Right ventricle myocardium inferior (tissue), 1 donor: ENCODE data around the gene TTC23. TPM values are rescaled to one million over a fixed set of nuclear protein-coding genes. Genes with fewer than 3 reads are reported as not detected.

Experiments
- ATAC-seq: fragments of 200-7000 bp; cut with Tn5 transposase; one replicate; pipeline ENCODE4 v1.9.1; 2020; ENCODE audit warnings: mild to moderate bottlenecking, moderate library complexity
- DNase-seq: peaks from one replicate; pipeline ENCODE4 v3.0.0; 2021; ENCODE audit errors: missing footprints
- intact Hi-C: fragments of 100-400 bp; cut with DNase I; formaldehyde crosslinking; loops from one replicate; pipeline ENCODE4 v1.11.0; 2022
- total RNA-seq: library from RNA; stranded (reverse); fragmentation: NEBNext Ultra II Directional; extraction: Animal tissue kit (Norgen Biotek cat#: 25700); gene quantifications from one replicate; pipeline ENCODE4 v1.2.1, GENCODE V29; 2021
- donor health status: DM: no; HTN: yes; CAD: no; lungs with severe emphysema.

TTC23 gene
- total RNA-seq, 1 donor from 2014 or later: 13.0 TPM

DNA sequence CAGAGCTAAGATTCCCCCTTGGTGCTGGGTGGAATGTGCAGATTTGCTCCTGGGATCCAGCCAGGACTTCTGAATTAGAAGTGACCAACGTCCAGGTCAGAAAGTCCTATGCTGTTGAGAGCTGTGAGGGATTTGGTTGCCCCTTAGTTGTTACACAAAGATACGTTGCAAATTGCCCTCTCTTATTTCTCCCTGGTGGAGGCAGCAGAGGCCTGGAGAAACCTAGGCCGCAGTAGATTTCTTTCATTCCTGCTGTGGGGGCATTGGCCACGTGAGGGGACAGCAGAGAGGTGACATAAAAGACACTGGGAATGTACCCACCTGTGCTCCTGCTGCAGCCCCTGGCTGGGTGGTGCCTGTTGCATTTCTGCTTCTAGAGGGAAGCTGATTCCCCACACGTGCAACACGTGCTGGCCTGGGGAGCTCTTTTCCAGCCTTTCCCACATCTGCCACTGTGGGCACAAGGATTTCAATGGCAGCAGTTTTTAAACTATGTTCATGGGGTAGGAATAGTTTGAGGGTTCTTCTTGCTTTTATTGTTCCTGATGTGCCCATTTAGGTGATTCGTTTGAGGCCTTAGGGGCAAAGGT, 78.8 kb downstream of the TTC23 start:
- intact Hi-C loops: loop anchor here (1.0 to 5.0 kb wide), 4 partner anchors 33 to 68 kb away; no protein-coding TSS in a partner anchor
- DNase-seq: no peak
- peak; percentile 30 for ATAC-seq

- DNase-seq (no peak), ATAC-seq (peak; percentile 61)
- intact Hi-C loops: loop anchor here (1.0 to 5.0 kb wide), 4 partner anchors 33 to 68 kb away; no protein-coding TSS in a partner anchor
Observed at GRCh38 chr15:99169769-99170311, 79.5 kb downstream of the TTC23 start.

DNA sequence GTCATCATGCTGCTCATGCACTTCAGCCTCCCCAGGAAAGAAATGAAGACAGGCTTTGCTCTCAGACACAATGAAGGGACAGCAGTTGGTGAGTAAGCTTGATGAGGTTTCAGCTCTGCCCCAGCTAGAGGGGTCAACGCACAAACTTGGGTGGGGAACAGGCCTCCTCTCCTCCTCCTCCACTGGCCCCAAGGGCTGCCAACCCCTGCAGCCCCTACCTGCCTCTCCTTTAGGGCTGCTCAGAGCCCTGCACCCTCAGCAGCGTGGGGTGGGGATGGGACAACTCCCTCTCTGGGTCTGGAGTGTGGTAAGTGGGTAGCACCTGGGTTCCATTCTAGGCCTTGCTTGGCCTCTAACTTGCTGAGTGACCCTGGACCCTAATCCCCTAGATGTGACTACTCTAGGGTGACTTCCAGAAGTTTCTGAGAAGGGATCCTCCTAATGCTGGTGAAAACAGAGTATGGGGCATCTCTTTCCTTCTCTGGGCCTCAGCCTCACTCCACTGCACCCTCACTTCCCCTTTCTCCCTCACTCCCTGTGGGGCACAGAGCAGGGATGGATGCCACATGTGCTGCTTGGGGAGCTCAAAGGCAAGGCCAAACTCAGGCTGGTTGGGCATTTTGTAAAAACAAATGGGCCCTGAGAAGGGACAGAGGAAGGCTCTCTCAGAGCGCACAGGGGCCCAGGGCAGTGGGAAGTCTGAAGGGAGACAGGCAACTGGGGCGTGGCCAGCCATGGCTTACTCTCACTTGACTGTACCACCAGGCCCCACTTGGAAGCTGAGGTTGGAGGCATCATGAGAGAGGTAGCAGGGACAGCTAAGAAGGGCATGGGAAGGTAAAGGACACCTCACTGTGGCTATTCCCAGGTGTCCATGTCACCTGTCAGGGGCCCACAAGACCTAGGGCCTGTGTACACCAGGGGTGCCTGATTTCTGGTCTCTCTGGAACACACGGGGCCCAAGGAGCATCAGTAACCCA, 80.5 kb downstream of the TTC23 start:
- DNase-seq (no peak), ATAC-seq (no peak)
- intact Hi-C loops: no loop called here

- no peak for ATAC-seq
- intact Hi-C loops: no loop called here
Observed at GRCh38 chr15:99167640-99168039, 81.7 kb downstream of the TTC23 start.

DNA sequence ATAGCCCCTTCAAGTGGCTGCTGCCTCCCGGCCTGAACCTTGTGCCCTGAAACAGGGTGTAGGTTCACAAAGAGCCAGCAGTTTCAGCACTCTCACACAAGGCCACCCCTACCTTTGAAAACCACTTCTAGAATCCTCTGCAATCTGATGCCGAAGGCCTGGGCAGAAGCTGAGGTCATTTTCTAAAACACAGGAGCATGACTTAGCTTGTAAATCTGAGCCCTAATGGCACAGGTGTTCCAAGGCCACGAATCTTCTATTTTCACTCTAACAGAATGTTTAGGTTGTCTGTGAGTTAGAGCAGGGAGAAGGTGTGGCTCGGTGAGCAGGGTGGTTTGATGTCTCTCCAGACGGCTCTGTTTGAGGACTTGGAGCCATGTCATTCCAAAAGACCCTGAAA, 82.2 kb downstream of the TTC23 start:
- intact Hi-C loops: no loop called here
- ATAC-seq (no peak), DNase-seq (no peak)

More at GRCh38 chr15:99167640-99168039, 81.7 kb downstream of the TTC23 start:
- DNase-seq: no peak

DNA sequence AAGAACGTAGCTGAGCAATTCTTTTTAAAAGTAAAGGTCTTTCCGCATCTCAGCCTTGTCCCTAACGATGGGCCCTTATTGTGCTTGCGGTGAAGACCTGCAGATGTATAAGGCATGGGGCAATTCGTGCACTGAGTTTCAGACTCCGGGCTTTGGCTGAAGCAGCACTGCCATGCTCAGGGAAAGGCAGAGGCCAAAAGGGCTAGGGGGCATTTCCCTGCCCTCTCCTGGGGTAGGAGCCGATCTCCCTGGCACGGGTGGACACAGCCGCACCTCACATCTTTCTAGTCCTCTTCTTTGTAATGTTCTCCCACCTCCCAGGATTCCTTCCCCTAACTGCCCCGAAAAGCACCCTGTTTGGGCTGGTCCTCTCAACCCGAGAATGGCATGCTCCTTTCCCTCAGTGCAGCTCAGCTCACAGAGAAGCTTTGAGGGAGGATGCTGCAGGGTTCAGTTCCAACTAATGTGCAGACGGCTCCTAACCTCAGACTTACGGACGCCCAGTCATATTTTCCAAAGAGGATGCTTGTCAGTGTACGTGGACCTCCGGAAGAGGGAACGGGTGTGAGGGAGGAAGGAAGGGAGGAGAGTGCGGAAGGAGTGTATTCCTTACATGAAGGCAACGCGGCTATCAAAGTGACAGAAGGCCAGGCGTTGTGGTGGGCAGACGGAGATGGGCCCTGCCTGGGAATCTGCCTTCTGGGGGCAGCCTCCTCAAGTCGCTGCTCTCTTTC, 83.3 kb downstream of the TTC23 start:
- DNase-seq: no peak
- ATAC-seq: no peak
- intact Hi-C loops: no loop called here

DNA sequence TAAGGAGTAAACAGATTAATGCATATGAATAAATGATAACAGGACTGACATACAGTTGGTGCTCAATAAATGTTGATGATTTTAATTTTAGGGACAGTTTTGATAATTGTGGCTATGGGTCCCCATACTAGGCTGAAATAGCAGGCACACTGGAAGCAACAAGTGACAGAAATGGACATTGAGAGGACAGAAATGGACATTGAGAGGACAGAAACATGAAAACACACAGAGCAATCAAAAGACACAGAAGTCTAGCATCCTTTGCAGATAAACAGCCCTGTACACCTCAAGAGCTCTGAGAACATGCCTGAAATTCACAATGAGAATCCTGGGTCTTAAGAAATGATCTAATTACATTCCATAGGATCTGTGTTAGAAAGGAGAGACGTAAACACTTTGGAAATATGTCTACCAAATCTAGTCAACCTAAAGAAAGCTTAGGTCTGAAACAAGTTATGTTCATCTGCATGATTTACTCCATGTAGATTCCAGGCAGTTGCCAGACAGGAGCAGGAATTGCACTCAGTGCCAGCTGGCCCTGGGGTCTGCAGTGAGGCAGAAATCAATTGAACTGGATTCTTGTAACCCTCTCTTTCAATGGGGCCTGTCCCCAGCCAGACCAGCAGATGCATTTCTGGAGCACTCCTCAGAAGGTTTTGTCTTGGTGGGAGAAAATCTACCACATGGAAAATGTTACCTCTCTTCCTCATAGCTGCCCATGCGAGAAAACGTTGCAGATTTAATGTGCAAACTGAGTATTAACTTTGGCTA, 84.2 kb downstream of the TTC23 start:
- ATAC-seq (no peak), DNase-seq (no peak)
- intact Hi-C loops: no loop called here

- DNase-seq: no peak
- intact Hi-C loops: no loop called here
- ATAC-seq: no peak
Observed at GRCh38 chr15:99164119-99164518, 85.3 kb downstream of the TTC23 start.

- DNase-seq: no peak
- no peak for ATAC-seq
- intact Hi-C loops: no loop called here
Observed at GRCh38 chr15:99163271-99164062, 85.9 kb downstream of the TTC23 start.

DNA sequence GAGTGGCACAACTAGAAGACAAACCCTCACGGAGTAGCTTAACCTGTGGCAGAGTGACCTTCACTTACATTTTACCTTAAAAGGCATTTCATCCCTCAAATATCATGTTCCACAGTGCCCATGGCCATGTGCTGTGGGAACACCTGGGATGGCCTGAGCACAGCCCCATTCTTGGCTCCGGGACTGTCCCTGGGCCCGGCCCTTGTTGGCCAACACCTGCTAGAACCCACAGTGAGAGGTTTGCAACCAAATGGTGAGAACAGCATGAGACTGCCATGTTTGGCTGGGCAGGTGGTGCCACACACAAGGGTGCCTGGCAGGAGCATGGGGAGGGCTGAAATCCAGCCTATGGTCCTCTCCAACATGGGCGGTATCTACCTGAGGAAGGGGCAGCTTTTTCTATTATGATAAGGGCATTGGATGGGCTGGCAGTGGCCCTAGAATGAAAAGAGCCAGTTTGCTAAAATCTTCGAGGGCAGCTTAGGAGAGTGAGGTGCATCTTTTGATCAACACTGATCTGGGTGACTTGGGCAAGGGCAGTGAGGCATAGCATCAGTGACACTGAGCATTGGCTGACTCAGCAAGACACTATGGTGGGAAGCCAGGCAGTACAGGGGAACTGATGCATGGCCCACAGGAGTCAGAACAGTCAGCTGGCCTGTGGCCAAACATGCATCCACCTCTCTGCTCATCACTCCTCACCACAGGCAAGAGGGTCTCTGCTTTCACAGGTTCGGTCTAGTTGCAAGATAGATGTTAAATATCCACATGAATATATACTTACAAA, 90.6 kb downstream of the TTC23 start:
- no peak for ATAC-seq
- no peak for DNase-seq
- intact Hi-C loops: no loop called here

- intact Hi-C loops: no loop called here
- ATAC-seq (no peak), DNase-seq (no peak)
Observed at GRCh38 chr15:99157456-99157855, 91.9 kb downstream of the TTC23 start.

DNA sequence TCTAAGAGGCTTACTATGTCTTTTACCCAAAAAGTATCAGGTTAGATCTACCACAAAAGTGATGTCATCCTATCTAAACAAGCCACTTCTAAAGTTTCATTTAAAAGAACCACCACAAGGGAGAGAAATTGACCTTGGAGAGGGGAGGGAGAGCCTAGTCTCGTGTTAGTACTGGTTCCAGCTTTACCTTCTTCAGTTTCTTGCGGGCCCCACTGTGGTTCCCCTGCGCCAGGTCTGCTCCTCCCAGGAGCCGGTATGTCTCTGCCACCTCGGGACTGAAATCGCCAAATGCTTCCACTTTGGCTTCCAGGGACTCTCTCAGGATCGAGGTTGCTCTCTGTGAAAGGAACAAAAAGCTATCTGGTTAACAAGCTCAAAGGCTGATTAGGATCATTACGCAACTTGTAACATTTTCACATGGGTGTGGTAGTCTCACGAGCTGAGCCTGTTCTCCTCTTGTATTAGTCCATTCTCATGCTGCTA, 93.4 kb downstream of the TTC23 start:
- DNase-seq (no peak), ATAC-seq (no peak)
- intact Hi-C loops: no loop called here

GRCh38 chr15:99154271-99154670, 95.1 kb downstream of the TTC23 start:
- intact Hi-C loops: no loop called here
- DNase-seq (no peak), ATAC-seq (no peak)

DNA sequence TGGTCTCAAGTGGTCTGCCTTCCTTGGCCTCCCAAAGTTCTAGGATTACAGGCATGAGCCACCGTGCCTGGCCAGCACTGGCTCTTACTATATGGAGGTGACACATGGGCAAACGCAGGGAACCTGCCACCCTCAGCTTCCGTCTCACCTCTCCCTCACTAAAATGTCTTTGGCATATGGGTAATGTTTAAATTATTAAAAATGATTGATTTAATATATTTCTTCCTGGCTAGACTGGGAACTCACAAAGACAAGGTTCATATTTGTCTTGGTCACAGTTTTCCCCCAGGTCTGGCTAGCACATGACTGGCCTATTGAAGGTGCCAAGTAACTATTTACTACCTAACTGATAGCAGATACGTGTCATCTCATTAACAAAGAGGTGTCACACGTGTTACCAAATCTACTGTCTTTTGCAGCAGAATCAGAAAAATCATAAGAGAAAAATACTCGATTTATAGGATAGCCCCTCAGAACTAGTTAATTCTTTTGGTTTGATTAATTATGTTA, 96.3 kb downstream of the TTC23 start:
- DNase-seq (no peak), ATAC-seq (no peak)
- intact Hi-C loops: no loop called here

GRCh38 chr15:99151156-99151555, 98.2 kb downstream of the TTC23 start:
- intact Hi-C loops: no loop called here
- DNase-seq (no peak), ATAC-seq (no peak)

DNA sequence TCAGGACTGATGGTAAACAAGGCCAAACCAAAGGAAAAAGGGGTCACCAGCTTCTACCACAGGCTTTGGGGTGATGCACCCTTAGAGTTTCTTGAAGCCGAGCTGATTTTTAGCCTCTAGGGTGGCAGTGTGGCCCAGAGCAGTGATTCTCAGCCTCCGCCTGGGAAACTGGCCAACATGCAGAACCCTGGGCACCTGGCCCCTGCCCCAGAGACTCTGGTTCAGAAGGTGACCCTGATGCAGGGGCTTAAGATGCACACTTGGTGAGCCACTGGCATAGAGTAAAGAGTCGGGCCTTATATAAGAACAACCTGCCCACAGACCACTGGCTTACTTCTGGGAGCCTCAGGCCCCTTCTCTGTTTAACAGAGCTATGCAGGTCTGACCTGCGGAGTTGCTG, 100.0 kb downstream of the TTC23 start:
- ATAC-seq (peak; percentile 47), DNase-seq (no peak)
- intact Hi-C loops: no loop called here

DNA sequence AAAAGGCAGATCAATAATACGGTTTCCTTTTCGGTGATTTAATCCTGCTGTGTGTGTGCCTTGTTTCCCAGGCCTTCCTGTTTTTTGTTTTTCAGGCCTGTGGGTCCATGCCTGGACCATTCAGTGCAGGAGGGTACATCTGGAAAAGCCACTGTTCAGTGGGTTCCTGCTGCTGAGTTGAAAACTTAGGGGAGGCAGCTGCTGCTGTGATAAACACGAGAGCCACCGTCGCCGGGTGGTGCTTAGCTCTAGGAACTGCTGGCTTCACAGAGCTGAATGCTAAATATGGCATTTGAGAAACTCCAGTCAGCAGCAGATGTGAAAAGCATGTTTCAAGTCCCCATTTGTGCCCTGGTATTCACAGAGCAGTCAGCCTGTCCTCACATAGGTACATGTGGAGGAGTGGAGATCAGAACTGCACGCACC, 100.5 kb downstream of the TTC23 start:
- no peak for DNase-seq
- peak; percentile 58 for ATAC-seq
- intact Hi-C loops: no loop called here
